T-helper 1 cell treated with Interleukin-12 subunit alpha and Interleukin-12 subunit beta and Interleukin-4 antibody, amounts not matched to agents 30 ng/mL and 1 ng/mL, for 36 hours (primary cell): ENCODE measurements around the gene COQ8B. TPM values are rescaled to one million over a fixed set of nuclear protein-coding genes. Genes with fewer than 3 reads are reported as not detected.

Experiments used
- intact Hi-C: fragments of 100-400 bp; cut with micrococcal nuclease; formaldehyde crosslinking; loops from one replicate; pipeline ENCODE4 v1.15.1; 2024
- total RNA-seq: library from RNA; stranded (reverse); gene quantifications from 2 replicates; pipeline ENCODE4 v1.2.3, GENCODE V29; 2022

The COQ8B gene
- total RNA-seq, 1 donor from 2014 or later: 33.5 TPM

- intact Hi-C loops: loop anchor here (5.0 to 10.0 kb wide), 3 partner anchors 274 to 828 kb away; partner anchors contain the start of genes B9D2 and SERTAD3
These were observed 2.2 kb upstream of the COQ8B start for GRCh38 chr19:40718774-40719391.

DNA sequence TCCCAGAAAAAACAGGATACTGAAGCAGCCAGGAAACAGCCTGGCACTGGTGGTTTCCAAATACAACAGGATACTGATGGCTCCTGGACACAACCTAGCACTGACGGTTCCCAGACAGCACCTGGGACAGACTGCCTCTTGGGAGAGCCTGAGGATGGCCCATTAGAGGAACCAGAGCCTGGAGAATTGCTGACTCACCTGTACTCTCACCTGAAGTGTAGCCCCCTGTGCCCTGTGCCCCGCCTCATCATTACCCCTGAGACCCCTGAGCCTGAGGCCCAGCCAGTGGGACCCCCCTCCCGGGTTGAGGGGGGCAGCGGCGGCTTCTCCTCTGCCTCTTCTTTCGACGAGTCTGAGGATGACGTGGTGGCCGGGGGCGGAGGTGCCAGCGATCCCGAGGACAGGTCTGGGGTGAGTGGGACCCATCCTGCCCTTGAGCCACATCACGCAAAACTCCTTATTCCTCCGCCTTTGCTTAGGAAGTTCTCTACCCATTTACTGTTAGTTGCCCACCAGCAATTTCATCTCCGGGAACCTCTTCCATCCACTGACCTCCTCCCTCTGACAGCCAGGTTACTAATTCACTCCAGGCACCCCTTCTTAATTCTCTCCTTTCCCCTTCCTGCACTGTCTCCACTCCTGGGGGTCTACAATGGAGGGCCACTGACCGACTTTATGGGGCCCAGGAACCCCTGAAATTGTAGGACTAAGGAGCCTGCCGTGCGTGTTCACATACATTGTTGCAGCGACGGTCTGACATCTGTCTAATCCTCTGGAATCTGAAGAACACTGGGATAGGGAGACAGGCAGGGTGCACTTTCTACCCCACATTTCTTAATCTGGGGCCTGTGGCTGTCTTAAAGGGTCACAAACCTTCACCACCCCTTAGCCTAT, 1.4 kb upstream of the COQ8B start:
- intact Hi-C loops: loop anchor here (1.0 to 10.0 kb wide), 5 partner anchors 87 to 829 kb away; partner anchors contain the start of genes B9D2 and SERTAD3

GRCh38 chr19:40717325-40717879, 716 bp upstream of the COQ8B start:
- intact Hi-C loops: loop anchor here (1.0 to 10.0 kb wide), 5 partner anchors 88 to 830 kb away; partner anchors contain the start of genes B9D2 and SERTAD3

DNA sequence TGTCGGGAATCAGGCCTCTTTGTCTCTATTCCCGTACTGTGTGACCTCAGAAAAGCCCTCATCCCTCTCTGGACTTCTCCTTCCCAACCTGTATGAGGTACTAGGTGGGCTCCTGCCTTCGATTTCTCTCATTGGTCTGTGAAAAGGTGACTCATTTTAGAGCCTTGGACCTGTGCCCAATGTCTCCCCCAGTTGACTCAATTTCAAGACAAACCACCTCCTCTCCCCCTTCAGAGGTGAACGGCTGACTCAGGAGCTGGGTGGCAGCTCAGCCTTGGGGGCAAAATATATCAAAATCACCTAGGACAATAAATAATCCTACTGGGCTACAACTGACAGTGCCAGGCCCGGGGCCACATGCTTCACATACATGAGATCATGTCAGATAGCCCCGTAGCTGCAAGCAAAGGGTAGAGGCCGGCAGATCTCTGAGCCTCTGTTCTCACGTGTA, 630 bp downstream of the COQ8B start:
- intact Hi-C loops: loop anchor here (1.0 to 10.0 kb wide), 8 partner anchors 34 to 831 kb away; partner anchors contain the start of genes ACTMAP, B9D2, BCKDHA and EXOSC5

DNA sequence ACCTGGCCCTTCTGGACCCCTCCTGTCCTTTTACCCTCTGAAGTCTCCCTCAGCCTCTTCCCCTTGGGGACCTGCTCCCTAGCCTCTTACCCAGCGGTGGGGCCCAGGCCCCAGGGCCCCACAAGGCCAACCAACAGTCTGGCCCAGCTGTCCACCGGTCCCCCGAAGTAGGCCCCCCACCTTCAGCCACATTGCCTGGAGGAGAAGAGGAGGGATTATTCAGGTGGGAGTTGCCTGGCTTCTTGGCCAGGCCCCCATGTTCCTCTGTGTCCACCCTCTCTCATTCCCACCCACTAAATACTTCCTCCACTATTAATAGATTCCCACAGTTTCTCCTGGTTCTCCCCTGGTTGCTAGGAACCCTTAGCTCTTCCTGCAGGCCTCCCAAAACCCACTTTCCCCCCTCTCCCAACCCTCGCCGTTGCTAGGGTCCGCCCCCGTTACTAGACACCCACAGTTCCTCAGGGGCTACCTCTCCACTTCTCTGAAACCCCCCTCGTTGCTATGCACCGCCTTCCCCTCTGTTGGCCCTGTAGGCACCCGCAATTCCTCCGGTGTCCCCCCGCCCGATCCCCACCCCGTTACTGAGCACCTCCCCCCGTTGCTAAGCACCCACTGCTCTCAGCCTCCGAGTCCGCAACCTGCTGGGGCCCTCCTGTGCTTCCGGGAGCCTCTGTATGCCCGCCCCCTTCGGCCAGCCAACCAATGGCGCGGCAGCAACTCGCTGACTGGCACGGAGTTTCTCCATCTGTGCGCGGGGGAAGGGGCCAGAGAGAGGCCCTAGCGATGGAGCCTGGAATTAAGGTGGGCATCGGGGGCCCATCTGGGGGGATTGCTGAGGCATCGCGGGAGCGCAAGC, 2.0 kb downstream of the COQ8B start:
- intact Hi-C loops: loop anchor here (1.0 to 10.0 kb wide), 7 partner anchors 24 to 833 kb away; partner anchors contain the start of genes B9D2, NUMBL and SERTAD3

GRCh38 chr19:40713939-40714338, 2.7 kb downstream of the COQ8B start:
- intact Hi-C loops: loop anchor here (2.0 to 10.0 kb wide), 2 partner anchors 109 to 269 kb away; partner anchors contain the start of gene SERTAD3

DNA sequence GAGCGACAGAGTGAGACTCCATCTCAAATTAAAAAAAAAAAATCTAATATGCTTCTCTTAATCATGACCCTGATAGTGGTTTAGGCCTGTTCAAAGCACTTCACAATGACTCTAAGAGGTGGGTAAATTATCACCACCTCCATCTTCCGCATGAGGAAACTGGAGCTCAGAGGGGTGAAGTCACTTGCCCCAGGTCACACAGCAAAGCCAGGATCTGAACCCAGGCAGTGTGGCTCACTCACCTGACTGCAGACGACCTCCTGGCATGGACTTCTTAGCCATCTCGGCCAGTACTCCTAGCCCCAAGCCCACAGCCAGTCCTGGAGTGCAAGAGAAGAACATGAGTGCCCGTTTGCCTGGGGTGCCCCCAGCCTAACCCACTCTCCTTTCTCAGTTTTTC, 6.9 kb downstream of the COQ8B start:
- intact Hi-C loops: loop anchor here (10.0 kb wide), 1 partner anchor 265 kb away; the partner anchor contains the start of gene SERTAD3

DNA sequence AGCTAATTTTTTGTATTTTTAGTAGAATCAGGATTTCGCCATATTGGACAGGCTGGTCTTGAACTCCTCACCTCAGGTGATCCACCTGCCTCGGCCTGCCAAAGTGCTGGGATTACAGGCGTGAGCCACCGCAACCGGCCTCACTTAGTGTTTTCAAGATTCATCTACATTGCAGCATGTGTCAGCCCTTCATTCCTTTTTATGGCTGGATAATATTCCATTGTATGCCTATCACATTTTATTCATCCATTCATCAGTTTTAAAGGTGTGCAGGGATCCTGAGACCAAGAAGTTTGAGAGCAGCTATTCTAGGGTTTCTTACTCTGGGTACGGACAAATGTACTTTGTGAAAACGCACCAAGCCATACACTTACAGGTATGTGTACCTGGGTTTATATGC, 9.1 kb downstream of the COQ8B start:
- intact Hi-C loops: no loop called here

DNA sequence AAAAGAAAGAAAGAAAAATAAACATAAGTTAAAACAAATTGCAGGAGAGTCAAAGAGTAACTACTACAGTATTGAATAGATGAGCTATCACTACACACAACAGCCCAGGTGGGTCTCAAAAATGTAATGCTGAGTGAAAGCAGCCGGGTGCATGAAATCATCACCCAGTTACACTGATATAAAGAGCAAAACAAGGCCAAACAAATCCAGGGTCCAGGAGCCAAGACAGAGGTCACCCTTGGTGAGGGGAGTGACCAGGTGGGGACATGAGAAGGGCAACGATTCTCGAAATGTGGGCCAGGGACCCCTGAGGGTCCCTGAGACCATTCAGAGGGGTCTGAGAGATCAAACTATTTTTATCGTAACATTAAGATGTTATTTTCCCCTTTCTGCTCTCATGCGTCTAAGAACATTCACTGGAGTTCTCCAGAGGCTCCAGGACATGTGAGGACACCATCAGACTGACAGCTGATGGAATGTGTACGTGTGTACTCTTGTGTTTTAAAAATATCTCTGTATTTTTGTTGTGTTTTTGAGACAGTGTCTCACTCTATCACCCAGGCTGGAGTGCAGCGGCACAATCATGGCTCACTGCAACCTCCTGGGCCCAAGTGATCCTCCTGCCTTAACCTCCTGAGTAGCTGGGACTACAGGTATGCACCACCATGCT, 10.6 kb downstream of the COQ8B start:
- intact Hi-C loops: no loop called here

GRCh38 chr19:40705362-40705651, 11.4 kb downstream of the COQ8B start:
- intact Hi-C loops: no loop called here

- intact Hi-C loops: no loop called here
These were observed 12.0 kb downstream of the COQ8B start for GRCh38 chr19:40704491-40705361.

DNA sequence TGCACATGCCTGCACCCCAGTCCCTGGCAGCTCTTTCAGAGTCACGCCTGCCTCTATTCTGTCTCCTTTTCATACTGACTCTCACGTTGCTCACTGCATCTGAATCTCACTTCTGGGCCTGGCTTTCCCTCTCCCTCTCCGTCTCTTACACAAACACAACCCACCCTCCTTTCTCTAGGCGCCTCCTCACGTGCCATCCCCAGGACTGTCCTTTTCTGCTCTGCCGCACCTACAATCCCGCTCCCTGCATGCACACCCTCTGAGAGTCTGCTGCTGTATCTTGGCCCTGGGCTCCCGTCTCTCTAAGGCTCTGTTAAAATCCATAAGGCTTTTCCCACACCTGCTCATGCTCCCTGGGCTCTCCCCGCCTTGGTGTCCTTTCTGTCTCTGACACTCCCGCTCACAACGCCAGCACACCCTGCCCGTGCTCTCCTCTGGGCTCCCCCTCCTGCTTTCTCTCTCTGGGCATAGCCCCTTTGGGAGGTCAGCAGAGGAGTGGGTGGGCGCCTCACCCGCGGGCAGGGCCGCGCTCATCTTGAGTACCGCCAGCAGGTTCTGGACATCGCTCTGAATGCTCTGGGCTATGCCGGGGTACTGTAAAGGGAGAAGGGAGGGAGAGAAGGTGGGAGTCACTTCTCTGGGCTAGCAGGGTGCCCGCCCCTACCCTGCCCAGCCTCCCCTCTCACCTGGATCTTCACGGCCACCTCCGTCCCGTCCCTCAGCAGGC, 13.5 kb downstream of the COQ8B start:
- intact Hi-C loops: no loop called here

- intact Hi-C loops: no loop called here
These were observed 14.2 kb downstream of the COQ8B start for GRCh38 chr19:40702337-40703012.

DNA sequence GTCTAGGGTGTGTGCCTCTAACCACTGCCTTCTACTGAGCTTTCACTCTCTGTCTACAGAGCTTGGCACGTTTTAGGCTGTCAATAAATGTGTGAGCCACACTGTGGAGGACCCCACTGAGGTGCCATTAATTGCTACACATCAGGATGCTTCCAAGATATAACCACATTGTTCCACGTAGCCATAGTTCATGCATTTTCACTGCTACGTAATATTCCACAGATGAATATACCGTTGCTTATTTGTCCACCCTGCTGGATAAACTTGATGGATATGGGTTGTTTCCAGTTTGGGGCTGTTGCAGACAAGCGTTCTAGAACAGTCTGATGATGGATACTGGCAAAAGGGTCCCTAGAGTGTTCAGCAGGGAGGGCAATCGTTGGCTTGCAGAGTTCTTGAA, 14.9 kb downstream of the COQ8B start:
- intact Hi-C loops: no loop called here

DNA sequence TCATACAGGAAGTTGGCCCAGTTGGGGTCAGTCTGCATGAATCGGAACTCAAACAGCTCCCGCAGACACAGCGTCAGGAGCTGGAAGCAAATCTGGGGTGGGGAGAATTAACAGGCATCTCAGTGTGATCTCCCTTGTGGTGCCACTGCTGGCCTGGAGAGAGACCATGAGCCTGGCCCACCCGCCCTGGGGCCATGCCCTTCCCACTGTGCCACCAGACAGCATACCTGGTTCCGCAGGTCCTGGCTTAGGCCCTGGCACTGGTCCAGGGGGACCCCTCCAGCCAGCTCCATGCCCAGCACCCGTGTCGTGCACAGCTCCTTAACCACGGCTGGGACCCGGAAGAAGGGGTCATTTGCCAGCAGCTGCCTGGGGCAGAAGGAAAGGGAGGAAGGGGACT, 16.6 kb downstream of the COQ8B start:
- intact Hi-C loops: no loop called here

DNA sequence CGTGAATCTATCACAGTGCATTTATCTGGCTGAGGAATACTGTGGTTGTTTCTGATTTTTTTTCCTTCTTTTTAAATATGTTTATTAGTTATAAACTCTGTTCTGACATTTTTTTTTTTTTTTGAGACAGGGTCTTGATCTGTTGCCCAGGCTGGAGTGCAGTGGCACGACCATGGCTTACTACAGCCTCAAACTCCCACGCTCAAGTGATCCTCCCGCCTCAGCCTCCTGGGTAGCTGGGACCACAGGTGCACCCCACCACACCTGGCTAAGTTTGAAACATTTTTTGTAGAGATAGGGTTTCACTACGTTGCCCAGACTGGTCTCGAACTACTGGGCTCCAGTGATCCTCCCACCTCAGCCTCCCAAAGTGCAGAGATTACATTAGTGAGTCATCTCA, 19.7 kb downstream of the COQ8B start:
- intact Hi-C loops: no loop called here

- intact Hi-C loops: no loop called here
These were observed 20.8 kb downstream of the COQ8B start for GRCh38 chr19:40695881-40696280.

DNA sequence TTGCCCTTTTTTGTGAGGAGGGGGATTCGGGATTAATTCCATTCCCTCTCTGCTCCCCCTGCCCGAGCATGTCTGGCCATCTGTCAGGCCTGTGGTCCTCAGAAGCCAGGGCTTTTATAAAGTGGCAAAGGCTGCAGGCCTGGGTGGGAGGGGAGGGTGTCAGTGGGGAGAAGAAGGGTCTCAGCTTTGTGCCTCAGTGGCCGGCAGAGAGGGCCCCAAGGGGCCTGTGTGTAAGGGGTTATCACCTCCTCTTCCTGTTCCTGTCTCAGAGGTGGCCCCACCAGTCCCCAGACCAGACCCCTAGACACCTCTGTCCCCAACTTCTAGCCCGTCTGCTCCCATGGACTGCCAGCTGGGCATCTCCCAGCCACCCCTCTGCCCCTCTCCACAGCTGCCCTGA, 22.8 kb downstream of the COQ8B start:
- intact Hi-C loops: no loop called here
